IMR-90 (cell line): Measurements from ENCODE around the gene GMCL2. TPM values are rescaled to one million over a fixed set of nuclear protein-coding genes. Genes with fewer than 3 reads are reported as not detected.

Source experiments
- ATAC-seq: fragments of 200-7000 bp; cut with Tn5 transposase; 2 replicates; pipeline ENCODE4 v1.9.1; 2020; ENCODE audit warnings: low read depth, mild to moderate bottlenecking, moderate library complexity
- BruUV-seq: library from RNA; stranded (reverse); fragments of 400-500 nt; replicated peaks from 2 replicates; lab custom pipeline; 2021; lab: Mats Ljungman, UMichigan
- CTCF ChIA-PET: fragments of 300-600 bp; formaldehyde crosslinking; extraction: SDS; loops from one replicate; lab custom pipeline; 2021; ENCODE audit warnings: antibody characterized with exemption; lab: Yijun Ruan, JAX
- POLR2A ChIA-PET: fragments of 300-600 bp; sonication (Branson Sonifier 250); formaldehyde crosslinking; loops from one replicate; lab custom pipeline; 2022; ENCODE audit warnings: antibody characterized with exemption; ENCODE audit not compliant: unreplicated experiment; lab: Charles Lee
- DNase-seq: peaks from one replicate; pipeline ENCODE4 v3.0.0; 2013
- H2AFZ ChIP-seq: replicated peaks from 2 replicates; pipeline ENCODE3; 2013; ENCODE audit warnings: low read length, mild to moderate bottlenecking; ENCODE audit not compliant: poor library complexity
- H2AK5ac ChIP-seq: 2 replicates; pipeline ENCODE4 v1.6.1; 2013; ENCODE audit warnings: low read depth, low read length, inconsistent platforms
- H2AK9ac ChIP-seq: replicated peaks from 2 replicates; pipeline ENCODE3; 2013; ENCODE audit warnings: mild to moderate bottlenecking, low read depth, low read length, moderate library complexity; ENCODE audit not compliant: poor library complexity
- H2BK120ac ChIP-seq: 2 replicates; pipeline ENCODE4 v1.6.1; 2013; ENCODE audit warnings: low read depth, low read length, inconsistent platforms
- H2BK15ac ChIP-seq: 3 replicates; pipeline ENCODE4 v1.6.1; 2013; ENCODE audit warnings: low read depth, low read length, inconsistent platforms
- H2BK20ac ChIP-seq: 2 replicates; pipeline ENCODE4 v1.6.1; 2013; ENCODE audit warnings: low read depth, mild to moderate bottlenecking, inconsistent platforms, low read length, moderate library complexity
- H2BK5ac ChIP-seq: 2 replicates; pipeline ENCODE4 v1.6.1; 2013; ENCODE audit warnings: mild to moderate bottlenecking, low read depth, low read length, inconsistent platforms; ENCODE audit not compliant: poor library complexity, severe bottlenecking
- H3K14ac ChIP-seq: replicated peaks from 2 replicates; pipeline ENCODE4 v1.6.1; 2013; ENCODE audit warnings: low read depth, low read length, inconsistent platforms
- H3K18ac ChIP-seq: 2 replicates; pipeline ENCODE4 v1.6.1; 2013; ENCODE audit warnings: low read depth, low read length, control low read depth
- H3K23ac ChIP-seq: 2 replicates; pipeline ENCODE4 v1.6.1; 2013; ENCODE audit warnings: low read depth, low read length, inconsistent platforms
- H3K27ac ChIP-seq: 2 replicates; pipeline ENCODE4 v1.5.1; 2013; ENCODE audit warnings: mild to moderate bottlenecking, control low read depth, low read length; ENCODE audit not compliant: insufficient read depth
- H3K27me3 ChIP-seq: 2 replicates; pipeline ENCODE4 v1.6.1; 2013; ENCODE audit warnings: low read length; ENCODE audit not compliant: control insufficient read depth, insufficient read depth
- H3K36me3 ChIP-seq: 2 replicates; pipeline ENCODE4 v1.6.1; 2013; ENCODE audit warnings: low read length, mixed read lengths; ENCODE audit not compliant: control insufficient read depth, insufficient read depth
- H3K4ac ChIP-seq: 2 replicates; pipeline ENCODE4 v1.6.1; 2013; ENCODE audit warnings: low read depth, low read length, inconsistent platforms
- H3K4me1 ChIP-seq: 2 replicates; pipeline ENCODE4 v1.6.1; 2013; ENCODE audit warnings: low read length, mixed read lengths; ENCODE audit not compliant: control insufficient read depth, insufficient read depth
- H3K4me2 ChIP-seq: 2 replicates; pipeline ENCODE4 v1.6.1; 2013; ENCODE audit warnings: low read depth, mild to moderate bottlenecking, control low read depth, low read length, moderate library complexity
- H3K4me3 ChIP-seq: 2 replicates; pipeline ENCODE4 v1.5.1; 2013; ENCODE audit warnings: low read depth, mild to moderate bottlenecking, control low read depth, low read length, moderate library complexity; ENCODE audit not compliant: insufficient read depth
- H3K56ac ChIP-seq: 2 replicates; pipeline ENCODE4 v1.6.1; 2013; ENCODE audit warnings: low read length, inconsistent platforms; ENCODE audit not compliant: insufficient read depth; ENCODE audit errors: extremely low read depth
- H3K79me1 ChIP-seq, 2 experiments: 2 replicates each; pipeline ENCODE4 v1.6.1; 2013; ENCODE audit warnings: low read length in 2 of 2, inconsistent platforms in 1 of 2, low read depth in 1 of 2
- H3K9ac ChIP-seq: 2 replicates; pipeline ENCODE4 v1.6.1; 2013; ENCODE audit warnings: low read depth, low read length, control low read depth
- H3K9me1 ChIP-seq: 2 replicates; pipeline ENCODE4 v1.6.1; 2013; ENCODE audit warnings: low read length, inconsistent platforms; ENCODE audit not compliant: insufficient read depth
- H3K9me3 ChIP-seq: 2 replicates; pipeline ENCODE4 v1.6.1; 2013; ENCODE audit warnings: low read length; ENCODE audit not compliant: control insufficient read depth, insufficient read depth
- H4K20me1 ChIP-seq: 2 replicates; pipeline ENCODE4 v1.6.1; 2013; ENCODE audit warnings: low read length, inconsistent platforms; ENCODE audit not compliant: insufficient read depth
- H4K5ac ChIP-seq: 2 replicates; pipeline ENCODE4 v1.6.1; 2013; ENCODE audit warnings: mild to moderate bottlenecking, low read depth, low read length, control low read depth
- H4K8ac ChIP-seq, 2 experiments: 2 replicates each; pipeline ENCODE4 v1.6.1; 2013; ENCODE audit warnings: low read depth in 2 of 2, low read length in 2 of 2, control low read depth in 1 of 2, inconsistent platforms in 1 of 2
- H4K91ac ChIP-seq: 2 replicates; pipeline ENCODE4 v1.6.1; 2013; ENCODE audit warnings: low read depth, low read length, inconsistent platforms; ENCODE audit not compliant: insufficient read depth
- CTCF ChIP-seq: conservative IDR thresholded peaks from 2 replicates; pipeline ENCODE4 v1.5.1; 2012; ENCODE audit warnings: mild to moderate bottlenecking, low read depth, low read length, improper control_type of control experiment
- WGBS, 2 experiments: methylation state at CpG; one replicate each; pipeline versions ENCODE4 v1.1.5 to v1.1.7; 2013; ENCODE audit warnings: missing lambda C conversion rate in 2 of 2; ENCODE audit not compliant: insufficient read length in 1 of 2; ENCODE audit errors: extremely low coverage in 2 of 2; 5-methylcytosine and 5-hydroxymethylcytosine counted together
- dilution Hi-C: fragments of 300-500 bp; cut with HindIII; formaldehyde crosslinking; loops from one replicate; pipeline ENCODE4 v1.14.3; 2018; ENCODE audit warnings: low sequenced_read_pairs; ENCODE audit not compliant: unreplicated experiment
- in situ Hi-C: fragments of 300-500 bp; cut with MboI; formaldehyde crosslinking; loops from 3 replicates; pipeline ENCODE4 v1.14.3; 2019; ENCODE audit warnings: low sequenced_read_pairs, inconsistent platforms, mixed read lengths
- intact Hi-C: fragments of 100-400 bp; cut with micrococcal nuclease; formaldehyde crosslinking; loops from 2 replicates; pipeline ENCODE4 v1.10.0; 2022
- polyA plus RNA-seq, 3 experiments: library from polyadenylated mRNA; depleted of rRNA; stranded (reverse); fragments of >200 nt; gene quantifications; 2 replicates each; pipeline ENCODE4 v1.2.3, GENCODE V29; 2012; ENCODE audit warnings: low replicate concordance in 1 of 3
- total RNA-seq: library from RNA; depleted of rRNA; stranded (reverse); fragments of >200 nt; gene quantifications from 2 replicates; pipeline ENCODE4 v1.2.3, GENCODE V29; 2012

The GMCL2 gene
- total and polyA plus RNA-seq, 2 of the 4 experiments (the other 2 are of a cell fraction) = not detected

GRCh38 chr5:178143901-178144300, 43.3 kb downstream of the GMCL2 start:
- Histone ChIP-seq H3K4ac (no peak overlapping the region), H3K56ac (no peak overlapping the region), H3K79me1 (no peaks in the 10 kb centered on the region; a peak in 2 of 4 replicates), H3K4me2 (no peak overlapping the region; the same call in 1 of the 2 replicates), H3K9ac (no peak overlapping the region), H3K18ac (no peak overlapping the region), H2AK9ac (no peak overlapping the region), H3K9me3 (no peaks in the 10 kb centered on the region), H2BK120ac (no peak overlapping the region), H3K4me1 (peaks cover 3% of the 10 kb centered on the region; the same call in 1 of the 2 replicates), H4K20me1 (peaks cover 10% of the 10 kb centered on the region; the same call in 1 of the 2 replicates), H3K14ac (no peak overlapping the region), H2BK5ac (no peak overlapping the region), H3K9me1 (no peaks in the 10 kb centered on the region), H3K27ac (peak overlapping the region; percentile 48; the same call in 1 of the 2 replicates), H3K23ac (no peak overlapping the region), H2AFZ (peak overlapping the region; percentile 16), H2BK15ac (no peak overlapping the region), H4K8ac (no peak overlapping the region), H3K4me3 (no peak overlapping the region), H3K27me3 (no peaks in the 10 kb centered on the region), H3K36me3 (peaks cover 44% of the 10 kb centered on the region), H4K5ac (no peak overlapping the region), H4K91ac (no peak overlapping the region), H2AK5ac (peak overlapping the region; percentile 31; the same call in 1 of the 2 replicates), H2BK20ac (no peak overlapping the region)
- dilution Hi-C loops (no loop called here), intact Hi-C loops (no loop called here), in situ Hi-C loops (no loop called here)
- DNase-seq (peak; percentile 59), ATAC-seq (peak; percentile 84)
- TF ChIP-seq CTCF = no peak
- no TSS peak for BruUV-seq
- CTCF ChIA-PET = no interaction called here
- POLR2A ChIA-PET = no interaction called here
- 17% methylated on average over 7 of the region's 10 CpGs; no CpG with 5 or more reads in 1 of the 2 experiments for WGBS, 2 experiments
